Activated naive CD4-positive, alpha-beta T cell treated with anti-CD3 and anti-CD28 coated beads, Interleukin-2, amount 10 ng/mL, durations not matched to agents 5 hours and 36 hours (primary cell): ENCODE results near the gene NUS1. TPM values are rescaled to one million over a fixed set of nuclear protein-coding genes. Genes with fewer than 3 reads are reported as not detected.

Source experiments
- total RNA-seq, 2 experiments: library from RNA; stranded (reverse); gene quantifications; one replicate each; pipeline ENCODE4 v1.2.3, GENCODE V29; 2021

Gene NUS1
- 10 to 100 TPM; 27.1 to 28.7 TPM for total RNA-seq

GRCh38 chr6:117674991-117675657 is at the start of gene NUS1:
Gene NUS1 (plus strand): TSS chr6:117675469. CDS start chr6:117675671, 202 bp downstream.

Other genes with a start within 250 kb of the NUS1 start
- not detected for gene ROS1, start 249.5 kb upstream of the NUS1 start, total RNA-seq
- gene DCBLD1, start 192.8 kb upstream of the NUS1 start, total RNA-seq, result 1 to 10 TPM; 7.7 to 8.4 TPM
- 10 to 100 TPM; 26.3 to 27.1 TPM for gene GOPC, start 73.0 kb upstream of the NUS1 start, total RNA-seq
- gene SLC35F1, start 231.8 kb downstream of the NUS1 start, total RNA-seq, result not detected